IPS-NIHi7 (cell line): ENCODE measurements around the gene LDLRAD4.
"Not testable (repeated sequence)": the region's sequence is repeated elsewhere in the genome, so short reads cannot be mapped to it uniquely, and the experiment has no call there.

ENCODE experiments used
- DNase-seq: peaks from one replicate; pipeline ENCODE4 v3.0.0; 2012; ENCODE audit warnings: mixed read lengths; ENCODE audit errors: extremely low spot score

The LDLRAD4 gene

GRCh38 chr18:13463526-13464210 is 245.1 kb downstream of the LDLRAD4 start:
- no peak for DNase-seq

DNA sequence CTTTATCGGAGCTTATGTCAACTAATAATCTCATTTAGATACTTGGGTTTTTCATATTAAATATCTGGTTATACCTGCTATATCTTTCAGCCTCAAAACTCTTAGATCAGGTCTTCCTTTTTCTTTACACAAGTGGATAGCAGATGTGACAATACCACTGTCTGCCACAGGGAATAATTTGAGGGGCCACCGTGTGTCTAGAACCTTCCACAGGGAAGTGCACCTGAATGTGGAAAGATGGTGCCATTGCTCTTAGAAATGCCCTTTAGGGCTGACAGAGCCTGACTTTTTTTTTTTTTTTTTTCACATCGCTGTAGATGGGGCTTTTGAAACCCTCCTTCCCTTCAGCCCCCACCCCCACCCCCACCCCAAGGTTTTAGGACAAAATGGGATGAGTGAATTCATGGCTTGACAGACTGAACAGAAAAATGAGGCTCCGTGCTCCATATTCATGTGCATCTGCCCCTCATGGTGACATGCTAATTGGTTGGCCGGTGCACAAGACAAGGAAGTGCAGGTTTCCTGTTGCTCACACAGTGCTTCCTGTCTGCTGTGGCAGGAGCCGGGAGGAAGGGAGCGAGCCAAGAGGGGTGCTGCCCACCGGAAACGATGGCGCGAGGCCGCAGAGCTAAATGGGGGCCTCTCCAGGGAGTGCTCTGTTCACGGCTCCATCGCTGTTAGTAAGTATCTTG is 246.0 kb downstream of the LDLRAD4 start:
- DNase-seq = no peak

DNA sequence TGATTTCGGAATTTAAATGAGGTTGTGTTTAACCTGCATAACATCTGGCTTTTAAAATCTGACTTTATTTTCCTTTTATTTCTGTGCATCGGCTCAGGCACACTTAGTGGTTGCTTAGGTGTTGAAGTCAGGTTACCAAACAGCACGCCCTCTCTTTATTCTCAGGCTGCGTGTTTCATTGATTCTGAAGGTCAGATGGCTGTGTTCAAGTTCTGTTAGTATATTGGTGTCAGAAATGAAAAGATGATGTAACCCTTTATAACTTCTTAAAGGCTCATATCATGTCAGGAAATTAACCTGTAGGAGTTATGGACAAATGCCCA is 246.5 kb downstream of the LDLRAD4 start:
- DNase-seq = no peak

GRCh38 chr18:13465476-13465875 is 246.9 kb downstream of the LDLRAD4 start:
- DNase-seq = no peak

DNA sequence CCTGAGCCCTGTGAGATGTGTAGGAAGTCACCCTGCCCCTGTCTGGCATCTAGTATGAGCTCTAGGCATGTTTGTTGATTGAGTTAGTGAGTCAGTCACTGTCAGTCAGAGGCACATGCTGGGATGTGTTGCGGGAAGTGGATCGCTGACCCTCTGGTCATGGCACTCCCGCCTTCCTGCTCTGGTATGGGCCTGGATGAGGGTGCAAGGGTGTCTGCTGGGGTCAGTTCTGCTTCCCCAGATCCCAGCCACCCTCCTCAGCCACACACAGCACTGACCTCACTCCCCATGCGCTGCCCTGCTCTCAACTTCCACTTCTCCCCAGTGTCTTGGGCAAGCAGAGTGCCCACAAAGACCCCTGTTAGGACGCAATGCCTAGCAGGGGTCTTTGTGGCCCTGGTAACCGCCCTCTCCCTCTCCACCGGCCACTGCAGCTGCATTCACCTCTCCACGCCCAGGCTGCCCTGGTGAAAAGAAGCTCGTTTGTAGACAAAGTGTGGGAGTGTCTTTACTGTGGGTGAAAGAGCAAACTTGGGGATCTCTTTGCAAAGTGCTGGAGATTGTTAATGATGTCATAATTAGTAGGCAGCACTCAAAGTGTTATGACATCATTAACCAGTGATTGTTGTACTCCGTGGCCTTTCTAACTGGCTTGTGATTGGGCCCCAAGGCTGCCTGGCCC is 252.1 kb downstream of the LDLRAD4 start:
- DNase-seq = no peak

- no peak for DNase-seq
Observed at GRCh38 chr18:13471198-13471845, 252.8 kb downstream of the LDLRAD4 start.

DNA sequence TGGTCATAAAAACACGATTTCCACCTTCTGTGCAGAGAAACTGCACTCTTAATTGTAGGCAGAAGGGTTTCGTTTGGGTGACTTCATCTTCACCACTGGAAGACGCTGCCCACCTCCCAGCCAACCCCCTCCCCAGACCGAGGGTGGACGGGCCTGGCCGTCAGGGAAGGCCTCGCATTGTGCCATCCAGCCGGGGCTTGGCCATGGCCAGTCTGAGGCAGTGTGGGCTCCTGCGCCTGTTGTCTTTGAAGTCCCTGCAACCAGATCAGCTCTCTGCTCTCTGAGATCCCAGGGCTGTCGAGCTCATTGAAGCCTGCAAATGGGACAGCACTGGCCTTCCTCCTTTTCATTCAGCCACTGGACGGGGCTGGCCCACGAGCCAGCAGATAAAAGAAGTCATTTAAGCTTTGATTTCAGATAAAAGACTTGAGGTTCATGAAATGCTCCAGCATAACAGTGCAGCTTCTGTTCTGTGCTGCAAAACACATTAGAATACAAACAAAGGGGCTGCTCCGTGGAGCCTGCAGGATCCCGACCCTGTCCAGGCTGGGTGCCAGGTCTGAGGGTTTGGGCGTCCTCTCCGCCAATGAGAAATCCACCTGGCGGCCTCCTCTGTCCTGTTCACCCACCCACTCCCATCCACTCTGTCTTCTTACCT is 253.5 kb downstream of the LDLRAD4 start:
- peak; percentile 31 for DNase-seq

- DNase-seq = no peak
Observed at GRCh38 chr18:13473751-13474150, 255.2 kb downstream of the LDLRAD4 start.

- DNase-seq = no peak
Observed at GRCh38 chr18:13474336-13474735, 255.8 kb downstream of the LDLRAD4 start.

DNA sequence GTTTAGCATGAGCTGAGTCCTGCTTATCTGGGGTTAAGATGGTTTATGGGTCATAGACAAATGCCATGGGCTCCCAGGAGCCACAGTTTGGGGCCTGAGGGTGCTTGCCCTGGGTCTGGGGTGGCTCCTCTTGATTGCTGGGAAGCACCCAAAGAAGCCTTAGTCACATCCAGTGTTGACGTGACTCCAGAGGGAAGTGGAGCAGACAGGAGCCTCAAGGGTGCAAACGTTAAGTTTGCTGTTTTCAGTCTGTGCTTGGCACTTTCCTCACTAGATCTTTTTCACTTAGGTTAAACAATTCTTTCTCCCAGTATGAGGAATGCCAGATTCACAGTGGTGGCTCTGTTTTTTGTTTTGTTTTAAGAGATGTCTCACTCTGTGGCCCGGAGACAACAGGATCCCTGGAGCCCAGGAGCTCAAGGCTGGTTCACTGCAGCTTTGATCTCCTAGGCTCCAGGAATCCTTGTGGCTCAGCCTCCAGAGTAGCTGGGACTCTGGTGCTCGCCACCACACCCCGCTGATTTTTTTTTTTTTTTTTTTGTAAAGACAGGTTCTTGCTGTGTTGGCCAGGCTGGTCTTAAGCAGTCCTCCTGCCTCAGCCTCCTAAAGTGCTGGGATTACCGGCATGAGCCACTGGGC is 256.5 kb downstream of the LDLRAD4 start:
- DNase-seq = no peak

- DNase-seq = not testable (repeated sequence)
Observed at GRCh38 chr18:13476312-13476711, 257.8 kb downstream of the LDLRAD4 start.

- no peak for DNase-seq
Observed at GRCh38 chr18:13477147-13477683, 258.7 kb downstream of the LDLRAD4 start.

GRCh38 chr18:13480571-13481255 is 262.2 kb downstream of the LDLRAD4 start:
- DNase-seq = no peak

DNA sequence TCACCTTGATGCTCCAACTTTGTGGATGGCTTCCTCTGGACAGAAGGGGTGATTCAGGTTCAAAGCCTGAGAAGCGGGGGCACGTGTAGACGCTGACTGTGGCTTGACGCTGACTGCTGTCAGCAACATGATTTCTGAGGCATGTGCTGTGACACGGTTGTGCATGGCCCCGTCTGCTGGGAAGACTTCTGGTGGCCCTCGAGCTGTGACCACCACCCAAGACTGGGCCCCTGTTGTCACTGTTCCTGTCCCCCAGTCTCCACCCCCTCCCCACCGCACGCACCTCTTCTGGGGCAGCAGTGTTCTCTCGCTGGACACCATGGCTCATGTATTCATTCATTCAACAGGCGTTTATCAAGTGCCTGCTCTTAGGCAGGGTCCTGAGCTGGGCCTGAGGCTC is 262.8 kb downstream of the LDLRAD4 start:
- DNase-seq = no peak

- no peak for DNase-seq
Observed at GRCh38 chr18:13481820-13482617, 263.5 kb downstream of the LDLRAD4 start.

DNA sequence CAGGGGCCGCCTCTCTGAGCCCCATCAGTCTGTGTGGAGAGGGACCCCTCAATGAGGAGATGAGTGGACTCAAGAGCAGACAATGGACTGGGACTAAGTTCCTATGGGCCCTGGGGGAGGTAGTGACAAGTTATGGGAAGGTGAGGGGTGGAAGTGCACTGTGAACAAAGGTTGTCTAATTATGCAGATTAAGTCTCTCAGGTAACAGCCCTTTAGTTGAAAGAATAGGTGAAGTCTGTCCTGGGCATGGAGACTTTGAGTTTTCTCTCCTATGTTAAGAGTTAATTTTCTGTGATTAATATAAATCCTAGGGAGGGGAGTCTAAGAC is 264.0 kb downstream of the LDLRAD4 start:
- DNase-seq = no peak

- DNase-seq = no peak
Observed at GRCh38 chr18:13483316-13484270, 265.0 kb downstream of the LDLRAD4 start.

- DNase-seq = no peak
Observed at GRCh38 chr18:13485182-13485581, 266.6 kb downstream of the LDLRAD4 start.

GRCh38 chr18:13485604-13486003 is 267.0 kb downstream of the LDLRAD4 start:
- no peak for DNase-seq
